Stimulated activated CD8-positive, alpha-beta memory T cell treated with anti-CD3 and anti-CD28 coated beads, Interleukin-12 subunit alpha, Interleukin-12 subunit beta, amount 100 ng/mL, for 1 hour (primary cell): Measurements from ENCODE around the gene ZFAND4.
"Not testable (repeated sequence)": the region's sequence is repeated elsewhere in the genome, so short reads cannot be mapped to it uniquely, and the experiment has no call there.

Experiments
- DNase-seq: peaks from one replicate; pipeline ENCODE4 v3.0.0-alpha.2; 2020; ENCODE audit warnings: low read depth

The ZFAND4 gene

DNA sequence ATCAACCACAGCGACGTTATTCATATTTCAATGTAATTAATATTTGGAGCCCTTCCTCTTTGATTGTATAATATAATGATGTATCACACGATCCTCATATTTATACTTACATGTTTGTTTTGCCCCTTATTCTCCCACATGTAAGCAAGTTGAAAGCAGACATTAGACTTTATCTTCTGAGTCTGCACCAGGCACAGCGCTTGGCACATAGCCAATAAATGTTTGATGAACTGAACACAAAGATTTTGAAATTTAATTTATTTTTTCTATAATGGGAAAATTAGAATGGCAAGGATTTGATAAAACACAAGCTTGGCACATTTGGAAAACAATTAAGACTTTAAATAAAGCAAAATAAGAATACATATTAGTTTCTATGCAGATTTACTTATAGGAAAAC is 31.6 kb downstream of the ZFAND4 start:
- DNase-seq: no peak

DNA sequence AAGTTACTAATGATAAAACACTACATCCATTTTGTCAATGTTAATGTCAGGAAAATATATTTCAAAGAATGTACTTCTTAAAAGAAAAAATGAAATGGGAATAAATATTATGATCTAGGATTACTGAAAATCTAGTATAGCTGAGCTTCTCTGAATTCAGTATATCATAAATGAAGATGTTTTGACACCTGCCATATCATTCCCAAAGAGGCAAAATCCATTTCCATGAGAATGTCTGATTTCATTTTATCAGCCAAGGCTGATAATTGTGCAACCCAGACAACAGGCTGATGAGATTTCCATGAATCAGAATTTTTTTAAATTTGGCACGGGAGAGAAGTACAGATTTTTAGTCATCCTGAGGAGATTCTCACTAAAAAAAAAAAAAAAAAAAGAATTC is 32.5 kb downstream of the ZFAND4 start:
- DNase-seq: no peak

DNA sequence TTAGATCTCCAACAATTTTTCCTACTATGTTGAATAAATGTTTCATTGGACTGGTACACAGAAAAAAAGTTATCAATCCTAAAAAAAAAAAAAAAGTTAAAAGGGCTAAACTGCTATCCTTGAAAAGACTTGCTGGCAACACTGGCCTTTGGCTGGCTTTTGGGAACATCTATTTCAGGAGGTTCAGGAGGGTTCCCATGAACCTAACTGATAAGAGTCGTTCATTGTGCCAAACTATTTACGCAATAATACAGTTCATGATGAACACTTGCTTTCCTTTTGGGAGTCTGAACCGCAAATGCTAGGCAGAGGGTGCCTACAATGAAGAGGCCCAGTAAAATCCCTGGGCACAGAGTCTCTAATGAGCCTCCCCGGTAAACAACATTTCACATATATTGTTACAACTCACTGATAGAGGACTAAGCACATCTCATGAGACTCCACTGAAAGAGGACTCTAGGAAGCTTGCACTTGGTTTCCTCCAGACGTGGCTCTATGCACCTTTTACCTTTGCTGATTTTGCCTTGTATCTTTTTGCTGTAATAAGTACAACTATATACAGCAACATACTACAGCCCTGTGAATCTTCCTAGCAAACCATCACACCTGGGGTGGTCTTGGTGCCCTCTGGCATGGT is 45.0 kb downstream of the ZFAND4 start:
- no peak for DNase-seq

DNA sequence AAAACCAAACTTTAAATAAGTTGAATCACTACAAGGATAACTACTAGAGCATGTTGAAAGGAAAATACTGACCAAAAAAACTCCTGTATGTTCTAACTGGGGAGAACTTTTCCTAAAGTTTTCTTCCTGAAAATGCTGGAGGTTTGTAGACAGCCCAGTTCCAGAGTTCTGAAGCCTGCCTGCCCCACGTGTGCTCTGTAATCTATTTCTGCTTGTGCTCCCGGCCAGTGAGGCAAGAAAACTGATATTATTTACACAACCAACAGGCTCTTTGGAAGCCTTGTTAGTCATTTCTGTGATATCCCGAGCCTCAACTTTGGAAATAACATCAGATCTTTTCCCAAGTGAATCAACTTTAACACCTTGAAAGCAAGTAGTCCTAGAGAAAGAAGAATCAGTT is 46.7 kb downstream of the ZFAND4 start:
- DNase-seq: no peak

DNA sequence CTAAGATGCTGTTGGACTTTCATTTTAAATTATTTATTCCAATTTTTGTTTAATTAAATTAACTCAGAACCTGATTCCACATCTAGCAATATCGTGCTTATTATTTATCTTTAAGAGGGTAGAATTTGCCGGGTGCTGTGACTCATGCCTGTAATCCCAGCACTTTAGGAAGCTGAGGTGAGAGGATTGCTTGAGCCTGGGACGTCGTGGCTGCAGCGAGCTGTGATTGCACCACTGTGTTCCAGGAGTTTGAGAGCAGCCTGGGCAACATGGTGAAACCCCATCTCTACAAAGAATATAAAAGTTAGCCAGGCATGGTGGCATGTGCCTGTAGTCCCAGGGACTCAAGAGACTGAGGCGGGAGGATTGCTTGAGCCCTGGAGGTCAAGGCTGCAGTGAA is 47.8 kb downstream of the ZFAND4 start:
- no peak for DNase-seq

DNA sequence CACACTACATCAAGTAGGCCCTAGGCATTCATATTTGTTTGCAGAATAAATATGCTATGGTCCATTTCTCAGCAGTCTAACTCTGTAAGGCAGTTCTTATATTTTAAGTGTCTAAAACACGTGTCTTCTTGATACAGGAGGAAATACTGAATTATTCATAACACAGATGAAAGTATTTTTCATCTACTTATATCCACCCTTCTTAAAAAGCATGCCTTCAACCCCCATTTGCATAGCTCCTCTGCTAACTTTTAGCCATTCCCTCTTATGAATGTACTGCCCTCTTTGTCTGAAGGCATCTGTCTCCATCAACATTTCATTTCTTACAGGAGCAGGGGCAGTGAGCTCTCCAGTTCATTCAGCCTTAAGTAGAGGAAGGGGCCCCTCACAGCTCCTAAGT is 57.7 kb downstream of the ZFAND4 start:
- no peak for DNase-seq

DNA sequence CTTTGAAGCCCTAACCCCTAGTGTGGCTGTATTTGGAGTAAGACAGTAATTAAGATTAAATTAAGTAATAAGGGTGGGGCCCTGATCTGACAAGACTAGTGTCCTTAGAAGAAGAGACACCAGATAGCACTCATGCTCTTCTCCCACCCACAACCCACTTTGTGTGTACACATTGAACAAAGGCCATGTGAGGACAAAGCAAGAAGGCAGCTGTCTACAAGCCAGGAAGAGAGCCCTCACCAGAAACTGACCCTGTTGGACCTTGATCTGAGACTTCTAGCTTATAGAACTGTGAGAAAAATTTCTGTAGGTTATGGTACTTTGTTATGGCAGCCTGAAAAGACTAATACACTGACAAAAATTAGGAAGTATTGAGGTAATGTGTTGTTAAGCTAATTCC is 59.8 kb downstream of the ZFAND4 start:
- no peak for DNase-seq

DNA sequence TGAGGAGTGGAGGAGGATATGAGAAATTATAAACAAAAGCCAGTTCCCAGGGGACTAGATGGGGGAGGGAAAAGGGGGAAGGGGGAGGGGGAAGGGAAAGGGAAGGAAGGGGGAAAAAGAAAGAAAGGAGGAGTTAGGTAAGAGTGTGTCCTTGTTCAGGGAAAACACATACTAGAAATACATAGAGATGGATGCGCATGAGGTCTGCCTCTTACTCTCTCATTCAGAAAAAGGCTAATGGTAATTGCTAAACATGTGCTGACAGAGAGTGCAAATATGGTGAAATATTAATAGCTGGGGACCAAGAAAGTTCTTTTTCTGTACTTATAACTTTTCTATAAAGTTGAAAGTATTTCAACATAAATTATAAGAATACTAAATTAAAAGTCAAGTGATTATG is 64.5 kb downstream of the ZFAND4 start:
- DNase-seq: no peak

DNA sequence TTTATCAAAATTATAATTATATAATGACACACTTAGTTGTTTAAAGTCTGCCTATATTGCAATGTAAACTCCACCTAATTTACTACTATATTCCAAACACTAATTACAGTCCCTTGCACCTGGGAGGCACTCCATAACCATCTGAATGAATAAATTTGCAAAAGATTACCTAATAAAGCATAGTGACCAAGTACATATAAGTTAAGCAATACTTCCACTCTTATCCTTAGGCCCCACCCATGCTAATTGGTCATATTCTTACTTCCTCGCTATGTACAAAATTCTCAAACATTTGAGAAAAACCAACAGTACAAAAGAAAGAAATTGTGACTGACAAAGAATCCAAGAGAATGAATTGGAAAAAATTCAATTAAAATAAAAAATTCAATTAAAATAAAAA is 65.3 kb downstream of the ZFAND4 start:
- DNase-seq: no peak

DNA sequence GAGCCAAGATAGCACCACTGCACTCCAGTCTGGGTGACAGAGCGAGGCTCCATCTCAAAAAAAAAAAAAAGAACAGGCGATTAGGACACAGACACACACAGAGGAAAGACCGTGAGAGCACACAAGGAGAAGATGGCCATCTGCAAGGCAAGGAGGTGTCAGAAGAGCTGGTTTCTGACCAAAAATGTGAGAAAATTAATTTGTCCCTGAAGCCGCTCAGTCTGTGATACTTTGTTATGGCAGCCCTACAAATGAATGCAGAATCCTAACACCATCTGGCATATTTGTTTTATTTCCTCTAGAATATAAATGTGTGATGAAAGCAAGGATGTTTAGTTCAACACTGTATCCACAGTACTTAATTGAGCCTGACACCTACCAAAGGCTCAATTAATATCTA is 69.7 kb downstream of the ZFAND4 start:
- DNase-seq: no peak

DNA sequence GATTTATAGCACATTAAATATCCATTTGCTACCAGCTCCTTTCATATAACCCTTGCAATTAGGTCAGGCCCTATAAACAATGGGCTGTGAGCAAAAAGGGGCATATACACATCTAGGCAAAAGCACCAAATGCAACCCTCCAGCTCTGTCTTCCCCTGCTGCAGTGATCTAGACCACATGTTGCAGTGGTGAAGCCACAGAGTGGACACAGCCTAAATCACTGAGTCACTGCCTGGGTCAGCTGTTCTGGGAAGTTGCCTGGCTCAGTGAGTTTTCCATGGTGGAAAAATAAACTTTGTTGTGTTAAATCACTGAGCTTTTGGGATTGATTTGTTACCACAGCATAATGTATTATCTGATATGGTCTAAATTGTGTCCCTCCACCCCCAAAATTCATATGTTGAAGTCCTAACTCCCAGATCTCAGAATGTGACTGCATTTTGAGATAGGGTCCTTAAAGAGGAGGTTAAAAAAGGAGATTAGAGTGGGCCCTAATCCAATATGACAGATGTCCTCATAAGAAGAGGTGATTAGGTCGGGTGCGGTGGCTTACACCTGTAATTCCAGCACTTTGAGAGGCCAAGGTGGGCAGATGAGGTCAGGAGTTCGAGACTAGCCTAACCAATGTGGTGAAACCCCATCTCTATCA is 70.4 kb downstream of the ZFAND4 start:
- DNase-seq: no peak

DNA sequence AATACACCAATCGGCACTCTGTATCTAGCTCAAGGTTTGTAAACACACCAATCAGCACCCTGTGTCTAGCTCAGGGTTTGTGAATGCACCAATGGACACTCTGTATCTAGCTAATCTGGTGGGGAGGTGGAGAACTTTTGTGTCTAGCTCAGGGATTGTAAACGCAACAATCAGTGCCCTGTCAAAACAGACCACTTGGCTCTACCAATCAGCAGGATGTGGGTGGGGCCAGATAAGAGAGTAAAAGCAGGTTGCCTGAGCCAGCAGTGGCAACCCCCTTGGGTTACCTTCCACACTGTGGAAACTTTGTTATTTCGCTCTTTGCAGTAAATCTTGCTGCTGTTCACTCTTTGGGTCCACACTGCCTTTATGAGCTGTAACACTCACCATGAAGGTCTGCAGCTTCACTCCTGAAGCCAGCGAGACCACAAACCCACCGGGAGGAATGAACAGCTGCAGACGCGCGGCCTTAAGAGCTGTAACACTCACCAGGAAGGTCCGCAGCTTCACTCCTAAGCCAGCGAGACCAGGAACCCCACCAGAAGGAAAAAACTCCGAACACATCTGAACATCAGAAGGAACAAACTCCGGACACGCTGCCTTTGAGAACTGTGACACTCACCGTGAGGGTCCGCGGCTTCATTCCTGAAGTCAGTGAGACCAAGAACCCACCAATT is 71.2 kb downstream of the ZFAND4 start:
- DNase-seq: not testable (repeated sequence)

DNA sequence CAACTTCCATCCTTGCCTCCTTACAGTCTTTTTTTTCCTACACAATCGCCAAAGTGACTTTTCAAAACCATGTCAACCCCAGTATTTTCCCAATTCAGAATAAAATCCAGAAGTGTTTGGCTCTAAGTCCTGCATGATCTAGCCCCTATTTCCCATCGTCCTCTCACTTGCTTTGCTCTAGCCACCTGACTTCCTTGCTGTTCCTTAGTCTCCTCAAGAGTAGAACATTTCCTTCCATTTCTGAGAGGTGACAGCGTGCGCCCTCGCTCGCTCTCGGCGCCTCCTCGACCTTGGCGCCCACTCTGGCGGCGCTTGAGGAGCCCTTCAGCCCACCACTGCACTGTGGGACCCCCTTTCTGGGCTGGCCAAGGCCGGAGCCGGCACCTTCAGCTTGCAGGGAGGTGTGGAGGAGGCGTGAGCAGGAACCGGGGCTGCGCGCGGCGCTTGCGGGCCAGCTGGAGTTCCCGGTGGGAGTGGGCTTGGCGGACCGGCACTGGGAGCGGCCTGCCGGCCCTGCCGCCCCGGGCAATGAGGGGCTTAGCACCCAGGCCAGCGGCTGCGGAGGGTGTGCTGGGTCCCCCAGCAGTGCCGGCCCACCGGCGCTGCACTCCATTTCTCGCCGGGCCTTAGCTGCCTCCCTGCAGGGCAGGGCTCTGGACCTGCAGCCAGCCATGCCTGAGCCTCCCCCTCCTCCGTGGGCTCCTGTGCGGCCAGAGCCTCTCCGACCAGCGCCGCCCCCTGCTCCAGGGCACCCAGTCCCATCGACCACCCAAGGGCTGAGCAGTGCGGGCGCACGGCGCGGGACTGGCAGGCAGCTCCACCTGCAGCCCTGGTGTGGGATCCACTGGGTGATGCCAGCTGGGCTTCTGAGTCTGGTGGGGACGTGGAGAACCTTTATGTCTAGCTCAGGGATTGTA is 72.0 kb downstream of the ZFAND4 start:
- DNase-seq: not testable (repeated sequence)

DNA sequence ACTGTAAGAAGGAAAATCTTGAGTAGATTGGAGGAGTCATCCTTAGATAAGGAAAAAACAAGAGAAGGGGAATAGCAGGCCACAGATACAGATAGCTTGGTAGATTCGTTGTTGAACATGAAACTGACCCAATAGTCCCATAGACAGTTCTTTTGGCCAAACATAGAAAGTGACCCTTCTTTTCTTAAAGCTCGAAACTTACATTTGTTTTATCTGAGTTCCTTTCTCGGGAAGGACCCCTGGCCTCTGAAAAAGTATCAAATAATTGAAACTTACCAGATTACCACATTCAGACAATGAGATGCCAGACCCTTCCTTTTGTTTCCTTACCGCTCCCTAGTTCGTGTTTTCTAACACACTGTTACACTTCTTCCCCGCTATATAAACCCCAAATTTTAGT is 72.9 kb downstream of the ZFAND4 start:
- no peak for DNase-seq

DNA sequence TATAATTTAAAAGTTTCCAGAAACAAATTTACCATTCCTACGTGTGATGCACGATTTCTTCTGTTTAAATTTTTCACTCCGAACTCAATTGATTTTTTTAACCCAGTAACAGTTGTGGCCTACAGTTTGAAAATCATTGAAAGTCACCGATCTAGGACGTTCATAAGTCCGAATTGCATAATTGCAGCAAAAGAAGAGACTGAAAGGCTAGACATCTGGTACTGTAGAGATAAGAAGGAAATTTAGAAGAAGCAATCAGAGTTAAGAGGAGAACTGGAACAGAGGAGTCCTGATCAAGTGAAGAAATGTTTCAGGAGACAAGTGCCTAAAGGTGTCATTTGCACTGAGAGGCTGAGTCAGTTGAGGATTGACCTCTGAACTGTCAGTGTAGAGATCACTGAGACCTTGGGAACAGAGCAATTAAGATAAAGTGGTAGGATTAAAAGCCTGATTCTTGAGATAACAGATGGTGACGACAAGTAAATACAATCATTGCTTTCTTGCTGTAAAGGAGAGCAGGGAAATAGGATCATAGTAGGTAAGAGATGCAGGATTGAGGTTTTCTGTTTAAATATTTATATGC is 73.5 kb downstream of the ZFAND4 start:
- DNase-seq: no peak

DNA sequence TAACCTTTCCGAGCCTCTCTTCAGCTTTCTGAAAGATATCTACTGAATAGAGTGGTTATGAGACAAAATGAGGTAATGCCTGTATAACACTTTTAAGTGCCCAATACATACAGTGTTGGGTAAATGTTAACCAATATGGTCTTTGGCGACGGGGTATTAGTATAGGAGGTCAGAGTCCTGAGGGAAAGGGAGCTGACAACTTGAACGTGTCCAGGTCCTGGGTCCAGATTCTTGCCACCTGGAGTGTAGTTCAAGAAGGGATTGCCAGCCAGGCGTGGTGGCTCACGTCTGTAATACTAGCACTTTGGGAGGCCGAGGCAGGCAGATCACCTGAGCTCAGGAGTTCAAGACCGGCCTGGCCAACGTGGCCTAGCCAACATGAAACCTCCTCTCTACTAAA is 76.0 kb downstream of the ZFAND4 start:
- DNase-seq: no peak

DNA sequence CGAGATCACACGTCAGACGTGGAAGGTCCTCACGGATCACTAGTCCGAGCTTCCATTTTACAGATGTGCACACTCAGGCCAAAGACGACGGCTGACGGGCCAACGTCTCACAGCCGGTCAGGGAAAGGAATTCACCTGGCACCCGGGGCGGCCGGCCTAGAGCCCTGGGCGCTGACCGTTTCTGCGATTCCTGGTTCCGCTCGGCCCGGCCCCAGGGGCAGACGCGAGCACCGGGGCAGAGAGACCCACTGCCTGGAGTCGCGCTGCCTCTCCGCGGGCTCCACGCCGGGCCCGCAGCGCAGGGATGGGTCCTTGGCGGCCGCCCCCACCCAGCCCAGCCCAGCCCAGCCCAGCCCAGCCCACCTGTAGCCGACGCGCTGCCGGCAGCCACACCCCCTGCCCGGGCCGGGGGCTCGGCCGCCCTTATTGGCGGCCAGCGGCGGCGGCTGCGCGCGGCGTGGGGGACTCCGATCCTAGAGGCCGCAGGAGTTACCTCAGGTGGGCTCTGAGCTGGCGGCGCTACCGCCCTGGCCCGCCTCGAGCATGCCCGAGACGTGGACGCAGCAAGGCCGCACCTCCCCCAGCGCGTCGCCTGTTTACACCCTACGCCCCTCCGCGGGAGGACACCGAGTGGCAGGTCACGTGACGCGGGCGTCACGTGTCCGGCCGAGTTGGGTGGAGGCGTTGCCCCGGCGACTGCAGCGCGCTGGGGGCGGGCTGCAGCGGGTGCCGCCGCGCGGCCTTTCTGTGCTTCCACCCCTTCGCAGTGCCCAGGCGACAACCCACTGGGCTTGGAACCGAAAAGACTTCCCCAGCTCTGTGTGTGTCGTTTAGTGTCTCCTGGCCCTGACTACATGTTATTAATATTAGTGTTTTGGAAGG is 78.1 kb downstream of the ZFAND4 start:
- peak; percentile 78 for DNase-seq

DNA sequence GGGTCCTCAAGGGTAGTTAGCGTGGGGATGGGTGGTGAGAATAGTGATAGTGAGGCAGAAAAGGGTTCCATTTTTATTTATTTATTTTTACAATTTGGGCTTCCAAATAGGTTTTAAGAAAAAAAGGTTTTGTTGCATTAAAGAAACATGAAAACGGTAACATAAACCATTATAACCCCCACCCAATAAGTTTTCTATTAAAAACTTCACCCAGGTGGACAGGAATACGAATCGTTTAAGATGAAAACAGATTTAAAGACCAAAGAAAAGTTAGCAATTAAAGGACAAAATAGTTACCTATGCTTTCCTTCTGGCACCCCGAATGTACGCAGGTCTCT is 78.7 kb downstream of the ZFAND4 start:
- no peak for DNase-seq

DNA sequence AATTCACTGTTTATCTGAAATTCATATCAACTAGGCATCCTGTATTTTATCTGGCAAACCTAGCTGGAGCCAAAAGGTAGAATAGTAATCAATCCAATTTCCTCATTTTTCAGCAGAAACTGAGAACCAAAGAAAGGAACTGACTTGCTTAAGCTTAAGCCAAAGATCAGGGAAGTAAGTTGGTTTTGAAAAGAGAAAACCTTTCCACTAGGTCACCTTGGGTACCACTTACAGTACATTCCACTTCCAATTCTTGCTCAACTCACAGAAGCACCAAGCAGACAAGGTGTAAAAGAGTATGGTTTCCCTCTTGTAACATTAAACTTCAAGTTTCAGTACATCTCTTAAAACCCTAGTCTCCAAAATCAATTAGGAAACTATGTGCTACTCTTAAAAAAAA is 79.6 kb downstream of the ZFAND4 start:
- no peak for DNase-seq

DNA sequence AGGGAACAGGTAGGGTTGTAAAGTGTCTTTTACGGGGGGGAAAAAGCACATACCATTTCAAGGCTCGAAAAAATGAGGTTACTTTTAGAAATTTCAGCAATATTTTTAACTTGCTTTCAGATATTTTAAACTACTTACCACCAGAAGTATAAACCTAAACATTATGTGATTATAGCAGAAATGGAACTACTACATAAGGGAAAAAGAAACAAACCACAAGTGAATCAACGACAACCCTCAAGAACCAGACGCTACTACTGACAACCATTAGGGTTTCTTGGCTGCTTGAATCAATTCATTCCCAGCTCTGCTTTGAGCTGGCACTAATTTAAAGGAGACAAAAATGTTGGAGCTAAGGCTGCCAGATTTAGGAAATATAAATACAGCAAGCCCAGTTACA is 80.1 kb downstream of the ZFAND4 start:
- no peak for DNase-seq

DNA sequence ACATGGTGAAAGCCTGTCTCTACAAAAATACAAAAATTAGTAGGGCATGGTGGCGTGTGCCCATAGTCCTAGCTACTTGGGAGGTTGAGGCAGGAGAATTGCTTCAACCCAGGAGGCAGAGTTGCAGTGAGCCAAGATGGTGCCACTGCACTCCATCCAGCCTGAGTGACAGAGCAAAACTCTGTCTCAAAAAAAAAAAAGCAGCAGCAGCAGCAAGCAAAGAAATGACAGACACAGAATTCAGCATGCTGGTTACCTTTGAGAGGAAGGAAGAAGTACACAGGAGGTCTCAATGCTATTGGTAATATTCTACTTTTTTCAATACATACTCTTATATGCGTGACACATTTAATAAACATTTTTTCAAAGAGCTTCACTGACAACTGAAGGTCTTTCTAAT is 81.3 kb downstream of the ZFAND4 start:
- DNase-seq: no peak
